Measurements from ENCODE around the gene TRPM5. TPM values are rescaled to one million over a fixed set of nuclear protein-coding genes. Genes with fewer than 3 reads are reported as not detected.

The TRPM5 gene
- total RNA-seq, 1 donor from 2014 or later, result not detected

DNA sequence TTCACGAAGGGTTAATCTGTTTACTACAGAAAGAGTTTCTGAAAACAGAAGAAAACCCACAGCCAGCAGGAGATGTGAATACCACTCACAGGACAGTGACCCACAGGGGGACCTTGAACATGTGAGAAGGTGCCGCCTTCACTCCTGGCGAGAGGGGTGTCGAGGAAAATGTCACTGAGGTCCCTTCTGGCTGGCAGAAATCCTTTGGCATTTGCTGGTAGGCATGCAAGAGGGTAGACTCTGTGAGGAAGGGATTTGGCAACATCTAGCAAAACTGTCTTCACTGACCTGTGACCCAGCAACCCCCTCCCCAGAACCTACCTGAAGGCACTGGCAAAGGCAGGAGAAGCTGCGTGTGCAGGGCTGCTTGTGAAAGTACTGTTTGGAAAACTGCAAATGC is 9.1 kb upstream of the TRPM5 start:
- intact Hi-C loops (cut with micrococcal nuclease), result no loop called here

GRCh38 chr11:2452321-2453012 is 8.2 kb upstream of the TRPM5 start:
- intact Hi-C loops (cut with micrococcal nuclease), result no loop called here

DNA sequence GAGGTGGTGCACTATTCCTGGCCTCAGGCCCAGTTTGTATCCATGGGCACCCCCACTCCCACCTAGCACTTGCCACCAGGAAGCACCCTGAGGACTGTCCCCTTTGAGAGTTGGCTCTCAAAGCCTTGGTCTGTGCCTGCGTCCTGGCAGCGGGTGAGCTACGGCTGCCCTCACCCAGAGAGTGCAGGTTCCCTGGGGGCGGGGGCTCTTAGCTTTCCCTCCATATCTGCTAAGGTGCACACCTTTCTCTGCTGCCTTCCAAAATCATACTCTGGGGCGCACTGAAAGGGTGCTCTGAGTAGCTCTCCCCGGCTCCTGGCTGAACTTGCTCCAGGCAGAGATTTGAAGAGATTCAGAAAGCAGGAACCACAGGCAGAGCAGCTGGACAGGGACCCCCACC is 7.6 kb upstream of the TRPM5 start:
- intact Hi-C loops (cut with micrococcal nuclease), result no loop called here

DNA sequence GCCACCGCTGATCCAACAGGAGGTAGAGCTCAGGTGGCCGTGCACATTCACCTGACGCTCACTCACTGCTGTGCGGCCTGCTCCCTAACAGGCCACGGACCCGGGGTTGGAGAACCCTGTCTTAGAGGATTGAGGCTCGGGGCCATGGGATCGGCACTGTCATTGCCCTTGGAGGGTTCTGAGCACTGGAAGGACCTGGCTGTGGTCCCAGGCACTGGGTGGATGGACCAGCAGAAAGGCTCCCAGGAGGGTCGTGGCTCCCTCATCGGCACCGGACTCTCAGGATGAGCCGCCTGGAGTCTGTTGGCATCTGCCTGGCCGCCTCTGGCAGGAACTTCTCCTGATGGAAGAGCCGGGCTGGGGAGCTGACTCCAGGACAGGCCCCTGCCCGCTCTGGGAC is 7.0 kb upstream of the TRPM5 start:
- intact Hi-C loops (cut with micrococcal nuclease), result no loop called here

- intact Hi-C loops (cut with micrococcal nuclease), result no loop called here
Observed at GRCh38 chr11:2450321-2451041, 6.2 kb upstream of the TRPM5 start.

DNA sequence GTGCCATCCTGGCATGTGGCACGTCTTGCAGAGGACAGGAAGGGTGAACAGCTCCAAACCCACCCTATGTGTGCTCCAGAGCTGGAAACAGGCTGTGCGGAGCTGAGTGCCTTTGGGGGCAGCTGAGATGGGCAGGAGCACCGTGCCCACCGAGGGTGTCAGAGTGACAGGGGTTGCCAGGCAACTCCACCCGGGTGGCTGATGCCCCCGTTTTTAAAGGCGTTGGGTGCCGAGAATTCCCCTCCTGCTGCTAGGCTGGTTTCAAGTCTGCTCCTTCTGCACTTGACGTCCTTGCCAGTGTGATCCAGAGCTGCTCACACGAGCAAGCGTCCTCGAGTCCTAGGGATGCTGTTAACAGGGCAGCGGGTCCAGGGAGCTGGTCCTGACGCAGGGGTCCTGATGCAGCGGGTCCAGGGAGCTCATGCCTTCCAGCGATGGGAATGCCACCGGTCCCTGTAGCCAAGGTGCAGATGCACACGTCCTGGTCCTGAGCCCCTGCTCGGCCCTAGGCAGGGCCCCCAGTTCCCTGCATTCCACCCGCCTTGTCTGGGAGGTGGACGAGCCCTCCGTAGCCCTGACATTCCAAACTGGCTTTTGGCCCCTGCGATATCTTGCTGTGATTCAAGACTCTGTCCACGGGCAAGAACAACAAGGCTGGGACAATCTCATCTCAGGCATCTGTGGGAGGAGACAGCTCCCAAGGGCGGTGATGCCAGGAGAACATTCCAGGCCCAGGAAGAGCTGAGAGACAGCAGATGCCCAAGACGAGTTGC is 5.4 kb upstream of the TRPM5 start:
- intact Hi-C loops (cut with micrococcal nuclease), result loop anchor here (5.0 kb wide), 1 partner anchor 83 kb away; no protein-coding TSS in a partner anchor

- intact Hi-C loops (cut with micrococcal nuclease), result loop anchor here (5.0 kb wide), 1 partner anchor 83 kb away; no protein-coding TSS in a partner anchor
Observed at GRCh38 chr11:2448661-2449547, 4.6 kb upstream of the TRPM5 start.

- intact Hi-C loops (cut with micrococcal nuclease), result loop anchor here (1.0 to 5.0 kb wide), 3 partner anchors 19 to 84 kb away; partner anchors contain the start of gene TSSC4
Observed at GRCh38 chr11:2447951-2448650, 3.8 kb upstream of the TRPM5 start.

DNA sequence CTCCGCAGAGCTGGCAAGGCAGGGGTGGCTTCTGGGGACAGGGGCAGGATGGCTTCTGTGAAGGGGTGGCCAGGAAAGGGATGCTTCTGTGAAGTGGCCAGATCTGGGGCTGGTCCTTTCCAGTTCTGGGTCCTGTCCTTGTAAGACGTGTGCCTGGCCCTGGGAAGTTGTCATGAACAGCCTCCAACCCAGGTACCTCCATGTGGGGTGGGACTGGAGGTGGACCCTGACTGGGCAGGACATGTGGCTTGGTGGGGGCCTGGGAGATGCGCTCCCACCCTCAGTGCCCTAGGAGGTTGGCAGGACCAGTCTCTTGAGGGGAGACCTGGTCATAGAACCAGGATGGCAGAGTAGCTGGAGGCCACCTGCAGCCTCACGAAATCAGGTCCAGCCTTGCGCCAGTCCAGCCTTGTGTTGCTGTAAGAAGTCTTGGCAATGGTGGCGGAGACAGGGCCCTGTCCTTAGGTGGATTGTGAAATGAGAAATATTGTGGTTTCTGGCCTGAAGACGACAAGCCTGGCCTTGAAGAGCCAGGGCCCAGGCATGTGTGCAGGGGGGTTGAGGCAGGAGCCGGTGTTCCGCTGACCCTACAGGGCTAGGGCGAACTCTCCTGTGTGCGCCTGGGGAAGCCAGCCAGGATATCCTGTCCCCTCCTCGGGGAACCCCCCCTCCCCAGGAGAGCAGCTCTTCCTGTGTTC is 3.1 kb upstream of the TRPM5 start:
- intact Hi-C loops (cut with micrococcal nuclease), result loop anchor here (1.0 to 5.0 kb wide), 3 partner anchors 20 to 85 kb away; partner anchors contain the start of gene TSSC4

DNA sequence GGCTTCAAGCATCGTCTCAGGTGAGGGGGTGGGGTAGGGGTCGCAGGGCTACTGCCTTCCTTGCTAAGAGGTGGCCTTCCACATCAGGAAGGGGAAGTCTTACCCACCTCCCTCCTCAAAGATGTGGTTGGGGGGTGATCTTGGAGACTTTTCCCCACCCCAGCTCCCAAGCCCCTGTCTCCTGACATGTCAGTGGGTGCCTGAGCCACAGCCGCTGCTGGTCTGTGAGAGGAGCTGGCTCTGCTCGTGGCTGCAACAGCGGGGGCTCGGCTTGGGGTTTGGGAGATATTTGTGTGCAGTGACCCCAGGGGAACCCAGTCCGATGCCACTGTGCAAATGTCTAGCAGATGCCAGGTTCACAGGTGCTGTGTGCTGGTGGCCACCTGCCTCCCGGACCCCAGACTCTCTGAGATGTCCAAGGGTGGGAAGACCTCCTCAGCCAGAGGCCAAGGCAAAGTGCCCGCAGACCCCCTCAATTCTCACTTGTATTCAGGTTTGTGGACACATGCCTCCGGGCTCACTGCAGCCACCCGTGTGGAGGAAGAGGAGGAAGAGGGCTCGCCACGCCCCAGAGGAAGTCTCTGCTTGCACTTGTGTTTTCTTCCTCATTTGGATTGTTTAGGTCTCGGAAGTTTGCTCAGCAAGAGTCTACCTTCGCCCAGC is 2.4 kb upstream of the TRPM5 start:
- intact Hi-C loops (cut with micrococcal nuclease), result loop anchor here (1.0 to 5.0 kb wide), 3 partner anchors 21 to 86 kb away; partner anchors contain the start of gene TSSC4

DNA sequence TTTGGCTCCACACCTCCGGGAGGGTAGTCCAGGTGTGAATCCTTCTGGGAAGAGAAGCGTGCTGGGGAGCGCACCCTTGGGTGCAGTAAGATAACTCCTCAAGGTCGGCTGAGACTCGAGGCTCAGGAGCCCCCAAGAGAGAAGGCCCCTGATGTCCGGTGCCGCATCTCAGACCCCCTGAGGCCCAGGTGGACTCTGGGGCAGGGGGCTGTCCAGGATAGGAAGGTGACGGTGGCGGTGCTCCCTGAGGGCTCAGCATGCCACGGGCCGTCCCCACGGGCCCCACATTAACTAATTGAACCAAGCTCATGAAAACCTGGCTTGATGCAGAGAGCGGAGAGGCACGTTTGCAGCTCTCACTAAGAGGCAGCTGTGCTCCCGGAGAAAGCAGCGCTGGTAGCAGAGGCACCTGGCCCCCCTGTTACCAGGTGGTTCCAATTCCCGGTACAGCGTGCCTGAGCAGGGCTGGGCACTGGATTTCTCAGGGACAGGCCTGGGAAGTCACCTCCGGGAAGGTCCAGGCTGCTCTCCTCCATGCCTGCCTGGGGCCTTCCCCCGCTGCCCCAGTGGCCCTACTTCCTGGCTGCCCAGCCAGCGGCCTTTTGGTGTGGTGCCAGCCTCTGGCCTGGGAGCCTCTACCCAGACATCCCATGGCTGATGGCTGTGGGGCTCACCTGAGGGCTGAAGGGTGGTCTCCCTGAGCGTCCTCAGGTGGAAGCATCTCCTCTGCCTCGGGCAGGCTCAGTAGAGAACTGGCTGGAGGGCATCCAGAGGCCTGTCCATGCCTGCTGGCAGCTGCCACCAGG is 1.6 kb upstream of the TRPM5 start:
- intact Hi-C loops (cut with micrococcal nuclease), result loop anchor here (1.0 to 5.0 kb wide), 3 partner anchors 86 to 611 kb away; partner anchors contain the start of gene CARS1

- intact Hi-C loops (cut with micrococcal nuclease), result loop anchor here (1.0 to 5.0 kb wide), 4 partner anchors 67 to 612 kb away; partner anchors contain the start of gene CARS1
Observed at GRCh38 chr11:2444821-2445745, 769 bp upstream of the TRPM5 start, which contains the start of gene KCNQ1. Gene KCNQ1, plus strand, starts transcription at chr11:2445008. Its CDS starts 91 bp downstream, at chr11:2445099.

DNA sequence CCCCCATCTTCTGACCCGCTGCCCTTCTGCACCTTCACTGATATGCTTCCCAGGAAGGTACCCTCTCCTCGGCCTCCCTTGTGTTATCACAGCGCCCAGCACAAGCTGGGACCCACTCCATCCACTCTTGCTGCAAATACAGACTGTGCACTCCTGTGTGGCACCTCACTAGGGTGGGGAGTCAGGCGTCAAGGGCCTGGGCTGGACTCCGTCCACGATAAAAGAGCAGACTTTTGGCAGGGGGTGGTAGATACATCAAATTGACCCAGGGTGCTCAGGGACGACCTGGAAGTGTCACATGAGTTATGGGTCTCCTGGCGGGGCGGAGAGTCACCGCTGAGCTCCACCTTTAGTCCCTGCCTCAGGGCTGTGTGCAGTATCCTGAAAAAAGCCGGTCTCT is 908 bp downstream of the TRPM5 start:
- intact Hi-C loops (cut with micrococcal nuclease), result no loop called here

GRCh38 chr11:2442589-2442988 is 1.7 kb downstream of the TRPM5 start:
- intact Hi-C loops (cut with micrococcal nuclease), result no loop called here

DNA sequence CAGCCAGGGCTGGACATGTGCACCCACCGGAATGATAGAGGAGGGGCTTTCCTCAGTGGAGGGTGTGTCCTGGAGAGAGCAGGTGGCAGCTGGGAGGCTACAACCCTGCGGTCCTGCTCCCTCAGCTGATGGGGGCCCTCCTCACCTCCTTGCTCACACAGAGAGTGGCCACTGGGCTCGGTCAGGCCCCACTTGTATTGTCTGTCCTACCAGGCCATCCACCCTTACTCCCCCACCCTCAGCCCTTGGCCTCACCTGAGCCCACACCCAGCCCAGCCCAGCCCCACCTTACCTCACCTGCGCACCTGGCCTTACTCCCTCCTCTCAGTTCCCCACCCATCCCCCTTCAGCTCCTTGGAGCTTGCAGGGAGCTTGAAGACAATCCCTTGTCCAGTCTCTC is 3.1 kb downstream of the TRPM5 start:
- intact Hi-C loops (cut with micrococcal nuclease), result no loop called here

DNA sequence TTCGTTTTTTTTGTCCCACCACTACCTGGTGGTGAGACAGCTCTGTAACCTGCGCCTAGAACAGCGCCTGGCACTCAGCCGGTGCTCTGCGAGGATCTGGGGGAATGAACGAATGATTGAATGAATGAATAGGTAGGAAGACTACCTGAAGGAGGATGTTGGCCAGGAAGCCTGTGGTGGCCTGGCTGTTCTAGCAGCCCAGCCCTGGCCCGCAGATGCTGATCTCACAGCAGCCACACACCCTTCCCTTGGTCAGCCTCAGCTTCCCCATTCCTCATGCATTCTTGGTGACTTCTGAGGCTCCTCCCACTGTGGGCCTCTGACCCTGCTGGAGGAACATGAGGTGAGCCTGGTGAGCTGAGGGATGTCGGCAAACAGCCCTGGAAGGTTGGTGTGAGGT is 3.7 kb downstream of the TRPM5 start:
- intact Hi-C loops (cut with micrococcal nuclease), result no loop called here

- intact Hi-C loops (cut with micrococcal nuclease), result no loop called here
Observed at GRCh38 chr11:2439820-2440219, 4.5 kb downstream of the TRPM5 start.

Data from T-helper 1 cell treated with Interleukin-12 subunit alpha and Interleukin-12 subunit beta and Interleukin-4 antibody, amounts not matched to agents 30 ng/mL and 1 ng/mL, for 36 hours (primary cell).